ENCODE results near the gene CSF2.
A peak's percentile ranks its signal among the peaks of the same experiment; 100 is the strongest.

Gene CSF2

GRCh38 chr5:132070460-132071337 is 2.9 kb upstream of the CSF2 start:
- DNase-seq: peak; percentile 79

- DNase-seq: no peak
These were observed 2.3 kb upstream of the CSF2 start for GRCh38 chr5:132071338-132071707.

- no peak for DNase-seq
These were observed 1.5 kb upstream of the CSF2 start for GRCh38 chr5:132072070-132072469.

GRCh38 chr5:132072528-132072927 is 1.1 kb upstream of the CSF2 start:
- DNase-seq: no peak

- no peak for DNase-seq
These were observed 642 bp downstream of the CSF2 start for GRCh38 chr5:132074091-132074771.

GRCh38 chr5:132074772-132075718 is 1.5 kb downstream of the CSF2 start:
- DNase-seq: peak; percentile 68

GRCh38 chr5:132075719-132076077 is 2.1 kb downstream of the CSF2 start:
- no peak for DNase-seq

GRCh38 chr5:132076202-132076830 is 2.7 kb downstream of the CSF2 start:
- no peak for DNase-seq

GRCh38 chr5:132076983-132077382 is 3.4 kb downstream of the CSF2 start:
- no peak for DNase-seq

GRCh38 chr5:132079081-132079480 is 5.5 kb downstream of the CSF2 start:
- DNase-seq: no peak

GRCh38 chr5:132079619-132080018 is 6.0 kb downstream of the CSF2 start:
- no peak for DNase-seq

GRCh38 chr5:132080595-132080994 is 7.0 kb downstream of the CSF2 start:
- no peak for DNase-seq

- no peak for DNase-seq
These were observed 7.9 kb downstream of the CSF2 start for GRCh38 chr5:132081458-132081857.

- no peak for DNase-seq
These were observed 8.9 kb downstream of the CSF2 start for GRCh38 chr5:132082329-132083023.

- DNase-seq: peak; percentile 77
These were observed 9.6 kb downstream of the CSF2 start for GRCh38 chr5:132083071-132083678.

- no peak for DNase-seq
These were observed 12.1 kb downstream of the CSF2 start for GRCh38 chr5:132085686-132086085.

- no peak for DNase-seq
These were observed 12.7 kb downstream of the CSF2 start for GRCh38 chr5:132086277-132086794.

- no peak for DNase-seq
These were observed 13.6 kb downstream of the CSF2 start for GRCh38 chr5:132087176-132087575.

- no peak for DNase-seq
These were observed 14.1 kb downstream of the CSF2 start for GRCh38 chr5:132087661-132088060.

- DNase-seq: no peak
These were observed 15.8 kb downstream of the CSF2 start for GRCh38 chr5:132089363-132089762.

- DNase-seq: no peak
These were observed 16.5 kb downstream of the CSF2 start for GRCh38 chr5:132090107-132090506.

Data from stimulated activated CD4-positive, alpha-beta T cell treated with anti-CD3 and anti-CD28 coated beads, Interleukin-15, amount 100 ng/mL, for 24 hours (primary cell).